Nephron progenitor cell (in vitro differentiated cells): Measurements from ENCODE around the gene ARMC3.

Source experiments
- DNase-seq: peaks from one replicate; pipeline ENCODE4 v3.0.0; 2021
- H3K27ac Mint-ChIP-seq: 2 replicates; pipeline ENCODE4 v1.8.0; 2021; ENCODE audit warnings: mild to moderate bottlenecking, moderate library complexity, mixed read lengths
- H3K27me3 Mint-ChIP-seq: 2 replicates; pipeline ENCODE4 v1.8.0; 2021; ENCODE audit warnings: mild to moderate bottlenecking, low read depth, mixed read lengths; ENCODE audit not compliant: poor library complexity
- H3K36me3 Mint-ChIP-seq: 2 replicates; pipeline ENCODE4 v1.8.0; 2021; ENCODE audit warnings: low read depth, mixed read lengths
- H3K4me1 Mint-ChIP-seq: 2 replicates; pipeline ENCODE4 v1.8.0; 2021; ENCODE audit warnings: mixed read lengths
- H3K4me3 Mint-ChIP-seq: 2 replicates; pipeline ENCODE4 v1.8.0; 2021; ENCODE audit warnings: mild to moderate bottlenecking, moderate library complexity, mixed read lengths
- H3K9me3 Mint-ChIP-seq: 2 replicates; pipeline ENCODE4 v1.8.0; 2021; ENCODE audit warnings: mild to moderate bottlenecking, moderate library complexity, mixed read lengths
- TF ChIP-seq, protein P1 (sequence below): fragments of 200-600 bp; sonication (generic); IDR thresholded peaks from 2 replicates; pipeline ENCODE4 v1.5.0; 2021; ENCODE audit warnings: antibody characterized with exemption

The ARMC3 gene

DNA sequence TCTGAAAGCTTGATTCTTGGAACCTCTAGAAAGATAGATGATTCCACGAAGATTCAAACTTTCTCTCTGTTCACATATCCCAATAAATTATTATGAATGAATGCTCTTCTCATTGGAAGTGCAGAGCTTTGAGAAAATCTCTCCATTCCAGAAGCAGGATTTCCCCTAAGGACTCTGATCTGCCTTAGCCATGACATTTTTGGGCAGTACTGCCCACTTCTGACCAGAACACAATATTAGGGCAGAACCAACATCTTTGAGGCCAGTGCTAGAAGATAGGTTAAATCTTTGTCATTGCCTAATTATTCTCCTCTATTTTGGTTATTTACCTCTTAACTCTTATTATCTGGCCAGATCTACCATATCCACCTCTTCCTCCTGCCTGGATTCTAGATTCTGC, 49.9 kb downstream of the ARMC3 start:
- H3K27me3 Mint-ChIP-seq, result peaks cover 15% of the 10 kb centered on the region
- no peaks in the 10 kb centered on the region for H3K36me3 Mint-ChIP-seq
- no peak overlapping the region for H3K27ac Mint-ChIP-seq
- peaks cover 10% of the 10 kb centered on the region for H3K4me1 Mint-ChIP-seq
- TF ChIP-seq, protein P1, sequence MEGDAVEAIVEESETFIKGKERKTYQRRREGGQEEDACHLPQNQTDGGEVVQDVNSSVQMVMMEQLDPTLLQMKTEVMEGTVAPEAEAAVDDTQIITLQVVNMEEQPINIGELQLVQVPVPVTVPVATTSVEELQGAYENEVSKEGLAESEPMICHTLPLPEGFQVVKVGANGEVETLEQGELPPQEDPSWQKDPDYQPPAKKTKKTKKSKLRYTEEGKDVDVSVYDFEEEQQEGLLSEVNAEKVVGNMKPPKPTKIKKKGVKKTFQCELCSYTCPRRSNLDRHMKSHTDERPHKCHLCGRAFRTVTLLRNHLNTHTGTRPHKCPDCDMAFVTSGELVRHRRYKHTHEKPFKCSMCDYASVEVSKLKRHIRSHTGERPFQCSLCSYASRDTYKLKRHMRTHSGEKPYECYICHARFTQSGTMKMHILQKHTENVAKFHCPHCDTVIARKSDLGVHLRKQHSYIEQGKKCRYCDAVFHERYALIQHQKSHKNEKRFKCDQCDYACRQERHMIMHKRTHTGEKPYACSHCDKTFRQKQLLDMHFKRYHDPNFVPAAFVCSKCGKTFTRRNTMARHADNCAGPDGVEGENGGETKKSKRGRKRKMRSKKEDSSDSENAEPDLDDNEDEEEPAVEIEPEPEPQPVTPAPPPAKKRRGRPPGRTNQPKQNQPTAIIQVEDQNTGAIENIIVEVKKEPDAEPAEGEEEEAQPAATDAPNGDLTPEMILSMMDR, result no peak
- DNase-seq, result no peak
- no peaks in the 10 kb centered on the region for H3K9me3 Mint-ChIP-seq
- H3K4me3 Mint-ChIP-seq, result no peak overlapping the region

DNA sequence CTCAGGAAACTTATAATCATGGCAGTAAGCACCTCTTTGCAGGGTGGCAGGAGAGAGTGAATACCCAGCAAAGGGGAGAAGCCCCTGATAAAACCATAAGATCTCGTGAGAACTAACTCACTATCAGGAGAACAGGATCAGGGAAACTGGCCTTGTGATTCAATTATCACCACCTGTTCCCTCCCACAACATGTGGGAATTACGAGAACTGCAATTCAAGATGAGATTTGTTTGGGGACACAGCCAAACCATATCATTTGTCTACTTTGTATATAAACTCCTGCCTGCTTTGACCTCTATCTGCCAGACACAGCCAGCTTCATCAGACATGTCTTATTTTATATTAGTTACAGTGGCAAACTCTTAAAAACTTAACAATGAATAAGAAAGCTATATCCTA, 50.4 kb downstream of the ARMC3 start:
- Mint-ChIP-seq H3K27ac (no peak overlapping the region), H3K27me3 (peaks cover 13% of the 10 kb centered on the region)

DNA sequence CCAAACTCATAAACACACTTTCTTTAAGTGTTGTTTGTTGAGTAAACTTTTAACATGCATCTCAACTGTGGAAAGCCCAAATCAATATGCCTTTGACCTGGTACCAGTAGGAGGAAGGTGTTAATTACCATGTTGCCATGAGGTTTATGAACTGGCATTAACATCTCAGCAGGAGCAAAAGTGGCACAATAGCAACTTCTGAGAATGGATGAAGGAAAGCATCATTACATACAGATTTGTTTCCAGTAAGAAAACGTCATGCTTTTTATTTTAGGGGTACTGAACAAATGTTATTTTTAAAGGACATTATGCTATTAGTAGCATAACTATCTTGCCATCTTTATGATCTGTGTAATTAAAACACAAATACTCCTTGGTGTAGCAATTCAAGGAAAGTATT, 51.1 kb downstream of the ARMC3 start:
- TF ChIP-seq, protein P1, result no peak
- Mint-ChIP-seq H3K4me3 (no peak overlapping the region), H3K36me3 (no peaks in the 10 kb centered on the region), H3K9me3 (no peaks in the 10 kb centered on the region), H3K4me1 (peaks cover 10% of the 10 kb centered on the region), H3K27me3 (peaks cover 13% of the 10 kb centered on the region), H3K27ac (no peak overlapping the region)
- DNase-seq, result no peak

More for the DNA sequence above, 50.4 kb downstream of the ARMC3 start:
- no peak for DNase-seq
- TF ChIP-seq, protein P1, result no peak
- no peaks in the 10 kb centered on the region for H3K36me3 Mint-ChIP-seq
- H3K4me1 Mint-ChIP-seq, result peaks cover 10% of the 10 kb centered on the region
- H3K4me3 Mint-ChIP-seq, result no peak overlapping the region
- H3K9me3 Mint-ChIP-seq, result no peaks in the 10 kb centered on the region

DNA sequence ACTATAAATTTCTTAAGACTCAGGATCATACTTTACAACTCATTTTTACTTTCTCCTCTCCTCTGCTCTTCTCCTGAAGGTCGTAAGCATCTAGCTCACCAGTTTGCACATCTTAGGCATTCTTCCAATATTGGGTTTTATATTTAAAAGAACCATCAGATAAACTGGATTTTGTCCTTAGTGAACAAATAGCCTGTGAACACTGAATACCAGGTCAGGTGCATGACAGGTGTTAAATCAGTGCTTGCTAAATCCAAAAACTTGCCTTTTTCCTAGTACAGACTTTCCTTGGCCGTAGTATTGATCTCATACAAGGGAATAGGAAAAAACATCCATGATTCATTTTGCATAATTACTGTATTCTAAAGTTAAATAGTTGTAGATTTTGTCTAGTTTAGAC, 53.0 kb downstream of the ARMC3 start:
- TF ChIP-seq, protein P1, result no peak

DNA sequence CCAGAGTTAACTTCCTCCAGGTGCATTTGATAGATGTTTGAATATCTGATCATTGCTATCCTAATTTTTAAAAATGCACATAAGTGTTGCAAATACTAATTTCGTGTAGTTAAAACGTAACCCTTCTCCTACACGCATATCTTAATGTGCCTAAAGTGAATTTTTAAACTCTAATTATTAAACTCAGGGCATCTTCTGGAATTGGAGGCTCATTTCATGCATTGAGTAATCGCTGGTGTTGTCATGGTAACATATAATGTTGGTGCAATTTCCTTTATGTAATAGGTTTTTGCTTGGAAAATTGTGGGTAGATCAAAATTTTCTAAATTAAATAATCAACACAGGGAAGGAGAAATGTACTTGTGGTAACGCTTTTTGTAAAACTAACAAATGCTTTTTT, 56.2 kb downstream of the ARMC3 start:
- Mint-ChIP-seq H3K4me1 (peaks cover 11% of the 10 kb centered on the region), H3K27me3 (no peaks in the 10 kb centered on the region), H3K4me3 (no peak overlapping the region), H3K27ac (no peak overlapping the region), H3K36me3 (no peaks in the 10 kb centered on the region), H3K9me3 (no peaks in the 10 kb centered on the region)
- DNase-seq, result no peak
- TF ChIP-seq, protein P1, result no peak

More for the DNA sequence above, 53.0 kb downstream of the ARMC3 start:
- no peaks in the 10 kb centered on the region for H3K36me3 Mint-ChIP-seq
- H3K9me3 Mint-ChIP-seq, result no peaks in the 10 kb centered on the region
- no peak overlapping the region for H3K27ac Mint-ChIP-seq
- DNase-seq, result no peak
- H3K27me3 Mint-ChIP-seq, result peaks cover 13% of the 10 kb centered on the region
- H3K4me3 Mint-ChIP-seq, result no peak overlapping the region
- peaks cover 10% of the 10 kb centered on the region for H3K4me1 Mint-ChIP-seq

DNA sequence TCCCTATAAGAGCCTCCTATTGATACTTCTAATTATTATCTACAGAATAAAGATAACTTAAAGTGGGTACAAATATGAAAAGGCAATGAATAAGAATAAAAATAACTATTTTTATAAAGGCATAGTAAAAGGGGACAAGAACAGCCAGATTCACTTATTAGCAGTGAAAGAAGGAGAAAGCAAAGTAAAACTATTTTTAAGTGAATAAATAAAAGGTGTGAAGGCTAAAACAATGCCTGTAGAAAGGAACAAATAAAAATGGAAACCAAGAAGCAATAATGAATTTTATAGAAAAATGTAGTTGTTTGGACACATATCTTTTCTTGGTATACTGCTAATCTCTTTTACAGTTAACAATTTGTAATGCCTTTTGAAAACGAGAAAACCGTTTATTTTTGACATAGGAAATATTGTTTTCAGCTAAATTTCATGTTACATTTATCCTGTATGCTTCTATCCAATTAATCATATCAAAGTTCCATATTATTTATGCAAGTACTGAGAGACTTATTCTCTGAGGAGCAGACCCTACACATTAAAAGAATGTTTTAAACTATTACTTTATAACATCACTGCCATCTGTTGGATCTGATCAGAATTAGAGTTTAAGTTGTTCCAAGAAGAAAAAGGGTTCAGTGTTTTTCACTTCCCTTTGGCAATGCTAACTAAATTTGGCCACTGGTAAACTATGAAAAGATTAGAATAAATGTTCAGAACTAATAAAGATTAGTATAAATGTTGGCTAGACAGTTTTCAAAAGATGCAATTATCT, 59.1 kb downstream of the ARMC3 start:
- peaks cover 36% of the 10 kb centered on the region for H3K4me1 Mint-ChIP-seq
- no peak for DNase-seq
- TF ChIP-seq, protein P1, result peak; percentile 12
- no peaks in the 10 kb centered on the region for H3K36me3 Mint-ChIP-seq
- H3K27ac Mint-ChIP-seq, result no peak overlapping the region
- H3K9me3 Mint-ChIP-seq, result no peaks in the 10 kb centered on the region
- H3K4me3 Mint-ChIP-seq, result no peak overlapping the region
- peaks cover 3% of the 10 kb centered on the region for H3K27me3 Mint-ChIP-seq
